Stromal cell of bone marrow (primary cell): ENCODE results near the gene RBMS3.

Experiments used
- DNase-seq: peaks from one replicate; pipeline ENCODE4 v3.0.0-alpha.2; 2012; ENCODE audit warnings: low read depth

The RBMS3 gene

DNA sequence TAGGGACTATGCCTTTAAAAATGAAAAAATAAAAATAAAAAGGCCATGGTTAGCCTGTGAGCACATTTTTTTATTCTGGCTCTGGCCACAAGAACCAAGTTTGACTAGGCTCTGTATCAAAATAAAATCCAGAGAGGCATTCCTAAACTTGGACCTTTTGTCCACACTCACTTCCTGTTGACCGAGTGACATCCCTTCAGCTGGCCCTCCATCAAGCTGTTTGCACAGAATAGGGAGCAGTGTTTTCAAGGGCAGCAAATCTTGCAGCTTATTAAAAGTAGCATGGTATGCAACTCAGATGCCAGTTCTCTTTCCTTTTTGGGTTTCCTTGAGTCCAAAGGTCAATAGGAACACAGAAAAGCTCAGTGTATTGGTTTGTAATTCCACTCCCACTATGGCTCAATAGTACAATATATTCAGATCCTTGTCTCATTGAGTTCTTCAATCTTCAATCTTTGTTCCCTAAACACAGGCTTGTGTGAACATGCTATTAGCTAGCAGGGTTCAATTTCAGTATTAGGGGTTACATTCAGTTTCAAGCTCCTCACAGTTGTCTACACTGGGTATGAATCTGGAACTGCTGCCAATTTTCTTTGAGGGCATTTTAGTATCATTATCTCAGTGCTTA, 244.5 kb downstream of the RBMS3 start:
- peak; percentile 68 for DNase-seq

DNA sequence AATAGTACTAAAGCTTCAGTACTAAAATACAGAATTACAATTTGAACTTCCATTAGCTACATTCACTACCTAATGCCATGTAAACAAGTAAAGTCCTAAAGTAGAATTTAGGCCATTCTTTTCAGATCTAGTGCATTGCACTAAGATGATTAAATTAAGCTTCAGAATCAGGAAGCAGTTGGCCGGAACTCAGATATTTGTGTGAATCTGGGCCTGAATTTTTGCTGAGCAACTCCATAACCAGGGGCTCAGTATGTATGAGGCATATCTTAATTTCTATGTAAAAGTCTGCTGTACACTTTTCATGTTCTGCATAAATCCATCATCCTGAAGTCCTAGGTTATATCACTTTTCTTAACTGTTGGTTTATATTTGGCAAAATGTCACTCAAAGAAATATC, 246.4 kb downstream of the RBMS3 start:
- DNase-seq = no peak

DNA sequence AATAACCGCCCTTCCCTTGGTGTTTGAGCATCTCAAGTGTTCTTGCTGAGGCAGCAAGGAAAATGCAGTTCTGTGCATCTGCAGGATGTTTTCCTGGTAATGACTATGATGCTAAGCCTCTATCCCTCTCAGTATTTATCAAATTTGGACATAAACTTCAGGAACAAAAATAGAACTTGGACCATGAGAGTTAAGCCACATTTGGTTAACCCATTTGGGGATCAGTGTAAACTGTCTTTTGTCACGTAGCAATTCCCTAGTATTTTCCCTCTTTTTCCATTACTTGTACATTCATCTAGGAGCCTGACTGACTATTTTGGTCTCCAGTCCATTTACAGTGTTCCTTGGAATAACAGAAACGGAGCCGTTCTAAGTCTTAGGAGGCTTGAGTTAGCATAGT, 250.8 kb downstream of the RBMS3 start:
- DNase-seq = no peak

DNA sequence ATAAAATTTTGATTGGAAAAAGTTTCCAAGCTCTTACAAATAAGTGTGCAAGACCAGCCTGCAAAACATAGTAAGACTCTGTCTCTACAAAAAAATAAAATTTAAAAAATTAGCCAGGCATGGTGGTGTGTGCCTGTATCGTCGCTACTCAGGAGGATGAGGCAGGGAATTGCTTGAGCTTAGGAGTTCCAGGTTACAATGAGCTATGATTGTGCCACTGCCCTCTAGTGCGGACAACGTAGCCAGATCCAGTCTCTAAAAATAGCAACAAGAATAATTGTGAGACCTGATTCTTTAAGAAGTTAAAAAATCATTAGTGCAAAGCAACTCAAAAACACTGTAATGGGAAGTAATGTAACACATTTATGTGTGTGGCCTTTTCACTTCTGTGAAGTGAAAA, 251.6 kb downstream of the RBMS3 start:
- DNase-seq = no peak

DNA sequence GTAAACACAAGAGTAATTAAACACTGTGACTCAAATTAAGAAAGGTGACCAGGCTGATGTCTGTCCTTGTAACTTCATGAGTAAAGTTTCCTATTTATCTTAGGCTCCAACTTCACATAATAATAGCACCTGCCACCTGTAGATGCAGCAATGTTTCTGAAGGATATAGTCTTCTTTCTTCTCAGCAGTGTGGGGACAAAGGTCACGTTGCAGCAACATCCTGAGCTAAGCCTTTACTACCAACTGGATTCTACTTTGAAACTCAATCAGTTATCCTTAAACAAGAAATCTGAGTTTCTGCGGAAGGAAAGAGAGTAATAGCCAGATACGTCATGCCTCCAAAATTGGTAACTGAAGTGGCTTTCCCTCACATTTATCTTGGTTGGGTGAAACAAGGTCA, 253.1 kb downstream of the RBMS3 start:
- DNase-seq = no peak

DNA sequence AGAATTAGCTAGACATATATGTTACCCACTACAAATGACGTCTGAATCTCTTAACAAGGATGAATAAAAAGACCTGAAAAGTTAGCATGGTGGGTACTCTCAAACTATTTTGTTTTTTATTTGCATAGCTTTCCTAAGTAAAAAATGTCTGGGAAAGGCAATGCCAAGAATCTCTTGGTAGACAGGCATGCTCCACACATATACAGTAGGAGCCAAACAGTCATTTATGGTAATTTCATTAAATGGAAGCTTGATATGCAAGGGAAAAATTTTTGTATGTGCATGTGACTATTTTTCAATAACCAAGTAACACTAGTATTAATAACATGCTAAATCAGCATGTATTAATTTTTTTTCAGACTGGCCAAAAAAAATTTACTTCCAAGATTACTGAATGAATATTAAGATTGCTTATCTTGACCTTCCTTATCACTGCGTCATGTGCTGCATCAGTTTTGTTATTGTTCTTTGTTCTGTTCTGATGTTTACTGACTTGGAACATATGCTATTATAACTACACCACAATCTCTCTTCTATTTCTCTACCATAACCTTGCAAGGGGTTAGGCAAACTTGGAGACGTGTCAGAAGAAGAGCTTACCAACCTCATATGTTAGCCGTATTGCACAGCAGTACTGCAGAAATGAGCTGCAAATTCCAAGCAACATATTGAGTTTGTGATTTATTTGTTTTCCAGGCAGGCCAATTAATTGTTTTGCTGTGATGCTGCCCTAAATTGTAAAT, 255.3 kb downstream of the RBMS3 start:
- DNase-seq = no peak

DNA sequence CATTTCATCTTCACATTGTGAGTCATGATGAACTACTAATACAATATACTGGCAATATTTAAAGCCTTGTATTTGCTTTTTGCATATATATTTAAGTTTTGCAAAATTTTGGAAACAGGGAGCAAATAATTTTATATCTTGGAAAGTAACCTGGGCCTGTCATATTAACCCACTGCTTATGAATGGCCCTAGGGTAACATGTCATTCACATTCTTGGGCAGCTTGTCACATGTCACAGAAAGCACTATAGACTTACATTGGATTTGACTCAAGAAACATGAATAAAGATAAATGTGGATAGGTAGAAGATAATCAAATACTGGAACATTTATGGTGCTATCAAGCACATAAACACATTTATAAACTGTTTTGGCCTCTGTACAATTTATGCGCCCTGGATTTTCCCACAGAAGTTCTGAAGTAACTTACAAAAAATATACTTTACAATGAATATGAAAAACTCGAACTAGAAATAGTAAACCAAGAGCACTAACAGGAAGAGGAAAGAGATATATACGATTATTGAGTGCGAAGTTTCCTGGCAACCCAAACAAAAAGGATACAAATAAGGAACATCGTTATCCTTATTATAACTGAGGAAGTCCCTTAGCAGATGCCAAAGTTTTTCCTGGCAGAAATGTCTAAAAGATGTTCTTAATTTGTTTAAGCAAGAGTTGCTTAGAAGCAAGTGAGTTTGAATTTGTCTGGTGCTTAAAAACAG, 257.2 kb downstream of the RBMS3 start:
- peak; percentile 19 for DNase-seq

DNA sequence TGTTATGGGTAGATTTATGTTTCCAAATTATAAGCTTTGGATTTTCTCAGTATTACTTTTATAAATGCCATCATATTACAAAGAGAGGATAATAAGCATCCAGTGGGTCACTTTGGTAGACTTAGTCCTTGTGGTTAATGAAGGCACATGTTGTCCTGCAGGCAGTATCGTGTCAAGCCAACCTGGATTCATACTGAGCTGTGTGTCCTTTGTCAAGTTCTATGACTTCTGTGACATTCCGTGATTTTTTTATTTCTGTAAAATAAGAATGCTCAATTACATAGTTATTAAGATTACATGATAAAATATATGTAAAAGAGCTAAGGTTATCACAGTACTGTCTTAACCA, 257.7 kb downstream of the RBMS3 start:
- no peak for DNase-seq

DNA sequence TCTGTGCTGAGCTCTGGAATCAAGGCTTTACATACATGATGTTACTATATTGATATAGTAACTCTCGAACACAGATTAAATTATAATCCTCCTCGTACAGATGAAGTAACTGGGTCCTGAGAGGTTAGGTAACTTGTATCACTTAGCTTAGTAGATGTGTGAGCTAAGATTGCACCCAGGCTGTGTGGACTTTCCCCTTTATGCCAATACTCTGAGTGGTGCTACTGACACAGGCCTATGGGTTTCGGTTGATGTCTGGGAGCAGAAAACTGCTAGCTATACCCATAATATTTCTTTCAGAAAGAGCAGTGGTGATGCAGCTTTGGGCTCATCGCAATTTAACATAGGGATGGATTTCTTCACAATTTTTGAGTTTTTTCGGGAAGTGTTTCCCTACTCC, 259.7 kb downstream of the RBMS3 start:
- DNase-seq = no peak

DNA sequence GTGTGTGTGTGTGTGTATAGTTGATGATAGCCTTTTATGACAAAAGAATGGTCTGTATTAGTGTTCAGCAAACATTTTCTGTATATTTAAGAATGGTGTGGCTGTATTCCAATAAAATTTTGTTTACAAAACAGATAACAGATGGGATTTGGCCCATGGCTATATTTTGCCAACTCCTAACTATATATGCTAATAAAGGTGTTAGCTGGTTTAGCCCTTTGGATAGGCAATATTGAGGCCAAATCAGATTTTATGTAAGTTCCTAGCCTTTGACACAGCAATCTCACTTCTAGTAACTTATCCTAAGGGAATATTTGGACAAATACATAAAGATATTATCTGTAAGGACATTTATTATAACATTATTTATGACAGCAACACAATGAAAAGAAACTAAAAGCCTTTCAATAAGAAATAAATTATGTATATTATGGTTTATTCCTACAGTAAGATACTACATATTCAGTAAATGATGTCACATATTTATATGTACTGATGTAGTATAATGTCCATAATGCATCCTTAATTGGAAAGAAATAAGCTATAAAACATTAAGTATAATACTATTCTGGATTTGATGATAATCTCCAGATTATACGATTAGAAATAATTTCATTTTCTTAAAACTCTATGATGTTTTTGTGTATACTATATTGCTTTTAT, 264.0 kb downstream of the RBMS3 start:
- no peak for DNase-seq

DNA sequence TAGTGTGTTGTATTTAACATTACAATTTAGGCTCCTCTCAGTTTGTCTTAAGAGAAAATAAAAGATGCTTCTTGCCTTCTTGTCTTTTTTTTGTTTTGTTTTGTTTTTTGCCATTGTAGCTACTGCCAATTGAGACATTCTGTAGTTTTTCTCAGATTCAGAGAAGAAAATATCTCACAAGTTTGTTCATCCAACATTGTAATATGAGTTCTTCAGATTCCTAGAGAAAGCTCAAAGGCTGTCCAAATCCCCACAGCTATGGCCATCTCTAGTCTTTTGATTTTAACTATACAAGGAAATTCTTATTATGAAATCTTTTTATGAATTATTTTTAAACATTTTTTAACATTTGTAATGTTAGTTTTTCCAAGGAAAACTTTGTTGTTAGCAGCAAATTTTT, 264.7 kb downstream of the RBMS3 start:
- DNase-seq = no peak

DNA sequence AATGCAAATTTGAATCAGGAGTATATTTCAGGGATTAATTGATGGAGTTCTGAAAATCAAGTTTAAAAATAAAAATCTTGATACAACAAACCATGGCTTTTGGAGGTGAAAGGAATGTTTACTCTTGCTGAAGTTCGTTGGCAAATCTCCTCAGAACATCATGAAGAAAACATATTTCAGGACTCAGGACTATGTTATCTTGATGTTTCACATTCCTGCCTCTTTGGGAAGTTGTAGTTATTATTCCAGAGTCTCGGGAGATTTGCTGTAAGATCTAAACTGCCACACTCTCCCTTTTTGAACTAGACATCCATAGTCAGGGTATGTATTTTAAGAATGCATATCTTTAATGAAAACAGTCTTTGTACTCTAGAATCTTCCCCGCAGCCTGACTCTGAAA, 271.2 kb downstream of the RBMS3 start:
- no peak for DNase-seq

DNA sequence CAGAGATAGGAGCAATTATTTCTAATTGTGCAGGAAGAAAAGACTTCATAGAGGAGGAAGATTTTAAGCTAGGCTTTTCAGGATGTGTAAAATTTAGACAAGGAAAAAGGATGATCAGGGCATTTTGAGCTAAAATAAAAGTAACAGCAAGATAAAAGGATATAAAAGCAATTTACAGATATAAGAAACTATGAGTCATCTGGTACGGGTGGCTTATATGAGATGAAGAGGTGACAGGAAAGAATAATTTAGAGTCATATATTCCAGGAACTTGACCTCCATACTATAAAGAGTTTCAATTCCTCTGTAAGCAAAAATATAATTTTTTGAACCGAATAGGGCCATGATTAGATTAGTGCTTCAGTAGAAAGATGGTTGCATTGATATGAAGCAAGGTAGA, 273.7 kb downstream of the RBMS3 start:
- no peak for DNase-seq

DNA sequence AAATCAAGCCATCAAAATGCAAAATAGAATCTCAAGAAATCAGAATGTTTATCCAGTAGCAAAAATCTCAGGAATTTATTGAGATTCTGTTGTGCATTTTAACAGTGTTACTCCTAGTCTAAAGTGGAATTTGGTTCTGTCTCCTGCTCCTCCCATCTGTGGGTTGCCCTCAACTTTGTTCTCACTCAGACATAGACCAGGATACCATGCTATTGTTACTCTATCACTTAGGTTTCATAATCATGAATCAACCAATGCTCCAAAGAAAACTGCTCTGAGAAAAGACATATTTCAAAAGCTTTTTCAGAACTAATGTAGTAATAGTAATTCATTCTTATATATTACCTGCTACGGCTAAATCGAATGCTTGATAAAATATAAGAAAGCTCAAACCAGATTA, 274.7 kb downstream of the RBMS3 start:
- no peak for DNase-seq

DNA sequence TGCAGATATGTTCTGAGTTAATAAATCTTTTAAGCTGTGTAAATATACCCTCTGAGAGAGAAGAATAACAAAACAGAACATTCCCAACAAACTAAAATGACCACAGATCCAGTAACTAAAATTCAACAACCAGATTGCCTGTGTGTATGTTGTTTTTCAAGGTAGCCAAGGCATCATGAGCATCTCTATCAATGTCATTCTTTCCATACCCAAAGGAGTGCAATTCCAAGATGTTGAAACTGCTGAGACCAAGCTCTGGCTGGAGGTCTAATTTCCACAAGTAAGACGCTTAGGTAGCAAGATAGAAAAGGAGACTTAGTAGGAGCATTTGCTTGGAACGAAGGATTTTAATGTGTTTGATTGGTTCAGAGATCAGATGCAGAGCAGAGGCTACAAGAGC, 276.3 kb downstream of the RBMS3 start:
- DNase-seq = no peak

DNA sequence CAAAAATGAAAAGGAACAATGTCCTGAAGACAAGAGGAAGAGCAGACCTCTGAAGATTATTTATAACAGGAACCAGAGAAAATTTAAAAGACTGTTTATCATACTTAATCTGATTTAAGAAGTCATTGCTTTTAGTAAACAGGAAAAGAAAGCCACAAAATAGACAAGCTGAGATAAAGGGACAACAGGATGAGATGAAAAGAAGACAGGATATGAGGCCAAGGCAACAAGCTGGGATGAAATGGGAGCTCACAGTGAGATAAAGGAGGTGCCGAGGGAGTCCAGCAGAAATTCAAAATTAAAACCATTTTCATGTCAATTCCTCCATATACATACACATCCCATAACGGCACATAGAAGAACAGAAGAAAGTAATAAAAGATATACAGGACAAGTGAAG, 277.0 kb downstream of the RBMS3 start:
- no peak for DNase-seq

DNA sequence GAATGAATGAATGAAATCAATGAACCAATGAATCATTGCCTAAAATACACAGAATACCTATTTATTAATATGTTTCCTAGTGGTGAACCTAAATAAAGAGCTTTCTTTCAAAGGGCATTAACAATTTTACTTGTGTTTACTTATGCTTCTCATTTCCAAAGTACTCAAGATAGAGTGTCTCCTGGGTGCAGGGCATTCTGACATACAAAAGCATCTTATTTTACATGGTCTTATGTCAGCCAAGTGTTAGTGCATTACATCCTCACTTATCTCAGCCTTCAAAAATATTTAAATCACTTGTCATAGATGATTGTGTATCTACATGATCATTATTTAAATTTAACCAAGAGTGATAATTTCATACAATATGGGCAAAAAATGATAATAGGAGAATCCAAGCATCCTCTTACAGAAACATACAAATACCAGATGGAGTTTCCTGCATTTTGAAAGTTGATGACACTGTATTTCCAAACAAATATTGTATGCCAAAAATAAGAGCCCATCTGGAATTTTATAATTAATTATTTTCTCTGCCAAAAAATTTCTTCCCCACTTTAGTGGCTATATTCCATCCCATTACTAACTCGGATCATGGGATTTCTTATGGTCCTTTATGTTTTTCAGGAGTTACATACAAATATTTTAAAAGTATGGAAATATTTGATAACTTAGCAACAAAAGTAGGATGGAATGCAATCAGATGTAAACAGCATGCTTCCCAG, 279.0 kb downstream of the RBMS3 start:
- DNase-seq = no peak

DNA sequence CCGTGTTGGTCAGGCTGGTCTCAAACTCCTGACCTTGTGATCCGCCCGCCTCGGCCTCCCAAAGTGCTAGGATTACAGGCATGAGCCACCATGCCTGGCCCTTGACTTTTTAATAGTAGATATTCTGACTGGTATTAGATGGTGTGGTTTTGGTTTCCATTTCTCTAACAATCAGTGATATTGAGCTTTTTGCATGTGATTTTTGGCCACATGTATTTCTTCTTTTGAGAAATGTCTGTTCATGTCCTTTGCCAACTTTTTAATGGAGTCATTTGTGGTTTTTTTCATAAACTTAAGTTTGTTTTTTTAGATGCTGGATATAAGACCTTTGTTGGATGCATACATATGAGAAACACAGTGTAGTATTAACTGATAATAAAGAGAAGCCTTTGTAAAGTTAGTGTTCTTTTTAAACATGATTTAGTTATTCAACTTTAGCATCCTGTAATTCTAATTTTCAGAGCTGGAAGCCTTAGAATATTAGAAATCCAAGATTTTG, 280.8 kb downstream of the RBMS3 start:
- no peak for DNase-seq

DNA sequence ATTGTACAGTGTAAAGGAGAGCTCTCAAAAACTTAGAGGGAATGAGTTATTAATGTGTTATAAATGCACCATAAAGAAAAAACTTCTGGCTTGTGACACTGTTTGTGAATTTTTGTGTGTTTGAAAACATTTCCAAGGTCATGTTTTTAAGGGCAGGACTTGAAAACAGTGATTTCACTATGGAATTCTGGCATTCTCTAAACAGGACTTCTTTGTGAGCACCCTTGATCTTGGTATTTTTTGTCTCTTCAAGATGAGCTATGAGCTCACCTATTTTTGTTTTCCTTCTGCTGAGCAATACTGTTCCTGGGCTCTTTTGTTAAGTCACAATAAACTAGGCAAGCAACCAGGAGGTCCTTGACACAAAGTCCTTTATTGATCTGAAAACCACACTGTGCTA, 284.4 kb downstream of the RBMS3 start:
- DNase-seq = no peak

DNA sequence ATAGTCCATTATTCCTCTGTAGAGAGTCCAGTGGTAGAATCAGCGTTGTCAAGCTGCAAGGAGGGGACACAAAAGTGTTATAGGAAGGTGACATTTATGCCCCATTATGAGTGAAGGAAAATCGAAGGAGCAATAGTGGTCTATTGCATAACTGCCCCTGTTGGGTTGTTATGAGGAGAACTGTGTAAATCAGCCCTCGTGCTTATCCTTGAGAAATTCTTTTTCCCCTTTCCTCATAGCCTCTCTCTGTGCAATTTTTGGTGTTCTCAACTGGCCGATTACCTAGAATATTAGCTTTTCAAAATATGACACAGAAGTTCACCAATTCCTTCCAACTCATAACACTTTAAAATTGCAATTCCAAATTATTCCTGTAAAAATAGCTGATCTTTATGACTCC, 286.6 kb downstream of the RBMS3 start:
- no peak for DNase-seq

DNA sequence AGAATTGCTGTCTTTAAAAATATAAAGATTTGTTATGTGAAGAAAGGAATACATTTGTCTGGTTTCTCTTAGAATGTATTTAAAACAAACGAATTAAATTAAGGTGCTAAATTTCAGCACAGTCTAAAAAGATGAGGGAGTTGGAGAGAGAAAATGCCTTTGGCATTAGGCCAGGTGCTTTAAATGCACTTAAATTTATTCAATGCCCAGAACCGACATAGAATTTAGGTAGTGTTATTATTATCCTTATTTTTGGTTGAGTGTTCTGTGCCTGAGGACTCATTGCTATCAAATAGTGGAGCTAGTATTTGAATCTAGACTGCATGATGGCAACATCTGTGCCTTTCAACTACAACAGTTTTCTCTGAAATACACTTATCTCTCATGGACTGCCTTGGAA, 287.5 kb downstream of the RBMS3 start:
- no peak for DNase-seq

DNA sequence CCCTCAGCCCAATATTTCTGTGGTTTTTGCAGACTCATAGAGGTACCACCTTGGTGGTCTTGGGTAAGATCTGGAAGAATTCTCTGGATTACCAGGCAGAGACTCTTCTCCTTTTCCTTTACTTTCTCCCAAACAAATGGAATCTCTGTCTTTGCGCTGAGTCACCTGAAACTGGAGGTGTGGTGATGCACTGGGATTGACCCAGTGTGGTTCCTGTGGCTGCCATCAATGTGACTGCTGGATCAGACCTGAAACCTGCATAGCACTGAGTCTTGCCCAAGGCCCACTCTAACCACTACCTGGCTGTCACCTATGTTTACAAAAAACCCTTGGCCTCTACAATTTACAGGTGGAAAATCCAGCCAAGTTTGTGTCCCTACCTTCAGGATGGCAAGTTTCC, 295.3 kb downstream of the RBMS3 start:
- no peak for DNase-seq
